BE2C (cell line): ENCODE data around the gene BCAS2.

ENCODE experiments used
- DNase-seq: peaks from one replicate; pipeline ENCODE4 v3.0.0-alpha.2; 2020
- H3K27me3 ChIP-seq: fragments of 250-450 bp; sonication (Bioruptor Pico); 2 replicates; pipeline ENCODE4 v1.5.1; 2020; ENCODE audit warnings: mild to moderate bottlenecking
- H3K36me3 ChIP-seq: fragments of 250-450 bp; sonication (Bioruptor Pico); 2 replicates; pipeline ENCODE4 v1.5.1; 2020; ENCODE audit warnings: mild to moderate bottlenecking
- H3K4me1 ChIP-seq: fragments of 250-450 bp; sonication (Bioruptor Pico); 2 replicates; pipeline ENCODE4 v1.5.1; 2020
- H3K4me3 ChIP-seq: 2 replicates; pipeline ENCODE4 v1.5.1; 2011; ENCODE audit warnings: low read depth, low read length
- H3K9me3 ChIP-seq: fragments of 250-450 bp; sonication (Bioruptor Pico); 2 replicates; pipeline ENCODE4 v1.5.1; 2020
- TF ChIP-seq, protein P1 (sequence below): IDR thresholded peaks from 2 replicates; pipeline ENCODE4 v1.5.1; 2012; ENCODE audit warnings: mild to moderate bottlenecking, low read depth, low read length

The BCAS2 gene

DNA sequence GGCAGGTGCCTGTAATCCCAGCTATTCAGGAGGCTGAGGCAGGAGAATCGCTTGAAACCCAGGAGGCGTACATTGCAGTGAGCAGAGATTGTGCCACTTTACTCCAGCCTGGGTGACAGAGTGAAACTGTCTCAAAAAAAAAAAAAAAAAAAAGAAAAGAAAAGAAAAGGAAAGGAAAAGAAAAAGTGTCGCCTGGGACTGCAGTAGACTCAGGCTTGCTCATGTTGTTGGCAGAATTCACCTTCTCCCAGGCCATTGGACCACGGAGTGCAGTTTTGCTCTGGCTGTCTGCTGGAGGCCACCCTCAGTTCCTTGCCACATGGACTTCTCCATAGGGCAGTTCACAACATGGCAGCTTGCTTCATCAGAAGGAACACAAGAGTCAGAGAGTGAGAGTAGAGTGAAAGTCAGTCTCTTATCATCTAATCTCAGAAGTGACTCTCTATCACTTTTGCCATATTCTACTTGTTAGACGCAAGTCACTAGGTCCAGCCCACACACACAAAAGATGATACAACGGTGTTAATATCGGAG, 29.2 kb downstream of the BCAS2 start:
- DNase-seq = no peak
- no peak overlapping the region for H3K4me3 ChIP-seq
- no peaks in the 10 kb centered on the region for H3K4me1 ChIP-seq
- TF ChIP-seq, protein P1, sequence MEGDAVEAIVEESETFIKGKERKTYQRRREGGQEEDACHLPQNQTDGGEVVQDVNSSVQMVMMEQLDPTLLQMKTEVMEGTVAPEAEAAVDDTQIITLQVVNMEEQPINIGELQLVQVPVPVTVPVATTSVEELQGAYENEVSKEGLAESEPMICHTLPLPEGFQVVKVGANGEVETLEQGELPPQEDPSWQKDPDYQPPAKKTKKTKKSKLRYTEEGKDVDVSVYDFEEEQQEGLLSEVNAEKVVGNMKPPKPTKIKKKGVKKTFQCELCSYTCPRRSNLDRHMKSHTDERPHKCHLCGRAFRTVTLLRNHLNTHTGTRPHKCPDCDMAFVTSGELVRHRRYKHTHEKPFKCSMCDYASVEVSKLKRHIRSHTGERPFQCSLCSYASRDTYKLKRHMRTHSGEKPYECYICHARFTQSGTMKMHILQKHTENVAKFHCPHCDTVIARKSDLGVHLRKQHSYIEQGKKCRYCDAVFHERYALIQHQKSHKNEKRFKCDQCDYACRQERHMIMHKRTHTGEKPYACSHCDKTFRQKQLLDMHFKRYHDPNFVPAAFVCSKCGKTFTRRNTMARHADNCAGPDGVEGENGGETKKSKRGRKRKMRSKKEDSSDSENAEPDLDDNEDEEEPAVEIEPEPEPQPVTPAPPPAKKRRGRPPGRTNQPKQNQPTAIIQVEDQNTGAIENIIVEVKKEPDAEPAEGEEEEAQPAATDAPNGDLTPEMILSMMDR = no peak
- no peaks in the 10 kb centered on the region for H3K36me3 ChIP-seq
- H3K9me3 ChIP-seq = no peaks in the 10 kb centered on the region
- H3K27me3 ChIP-seq = no peaks in the 10 kb centered on the region

GRCh38 chr1:114551400-114551799, 30.0 kb downstream of the BCAS2 start:
- H3K4me3 ChIP-seq = no peak overlapping the region

DNA sequence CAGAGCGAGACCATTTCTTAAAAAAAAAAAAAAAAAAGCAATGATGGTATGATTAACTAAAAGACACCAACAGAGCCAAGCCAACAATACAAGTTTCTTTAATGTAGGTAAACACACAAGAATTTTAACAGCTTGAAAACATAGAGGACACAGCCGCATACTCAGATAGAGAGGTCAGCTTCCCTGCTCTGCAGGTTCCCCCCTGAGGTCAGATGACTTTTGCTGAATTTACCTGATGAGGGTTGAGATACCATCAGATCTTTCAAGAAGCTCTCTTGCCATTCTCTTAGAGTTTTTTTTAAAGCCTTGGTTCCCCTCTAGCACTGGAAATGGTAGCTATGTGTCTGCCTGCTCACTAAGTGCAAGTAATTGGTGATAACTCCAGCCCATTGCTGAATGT, 31.1 kb downstream of the BCAS2 start:
- Histone ChIP-seq H3K9me3 (no peaks in the 10 kb centered on the region), H3K4me3 (no peak overlapping the region), H3K27me3 (no peaks in the 10 kb centered on the region), H3K36me3 (no peaks in the 10 kb centered on the region), H3K4me1 (no peaks in the 10 kb centered on the region)
- TF ChIP-seq, protein P1 = no peak
- no peak for DNase-seq

More at GRCh38 chr1:114551400-114551799, 30.0 kb downstream of the BCAS2 start:
- no peaks in the 10 kb centered on the region for H3K9me3 ChIP-seq
- TF ChIP-seq, protein P1 = no peak
- no peaks in the 10 kb centered on the region for H3K36me3 ChIP-seq
- no peak for DNase-seq
- H3K27me3 ChIP-seq = no peaks in the 10 kb centered on the region
- no peaks in the 10 kb centered on the region for H3K4me1 ChIP-seq

DNA sequence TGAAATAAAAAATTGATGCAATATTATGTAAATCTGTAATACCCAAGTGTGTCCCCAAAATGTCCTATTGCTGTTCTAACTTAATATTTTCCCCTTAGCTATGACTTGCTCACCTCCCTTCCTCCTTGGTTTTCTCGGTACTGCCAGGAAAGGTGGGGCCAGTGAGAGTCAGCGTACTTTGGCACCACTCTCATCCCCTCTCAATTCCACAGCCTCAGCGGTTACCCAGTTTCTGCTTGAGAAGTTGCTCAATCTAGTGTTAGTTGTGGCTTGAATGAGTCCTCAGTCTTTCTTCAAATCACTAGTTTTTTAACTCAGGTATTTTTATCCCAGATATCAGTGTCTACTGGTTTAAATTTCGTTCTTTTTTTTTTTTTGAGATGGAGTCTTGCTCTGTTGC, 32.3 kb downstream of the BCAS2 start:
- Histone ChIP-seq H3K4me3 (no peak overlapping the region), H3K4me1 (no peaks in the 10 kb centered on the region), H3K27me3 (no peaks in the 10 kb centered on the region), H3K36me3 (no peaks in the 10 kb centered on the region), H3K9me3 (no peaks in the 10 kb centered on the region)
- DNase-seq = no peak
- TF ChIP-seq, protein P1 = no peak

DNA sequence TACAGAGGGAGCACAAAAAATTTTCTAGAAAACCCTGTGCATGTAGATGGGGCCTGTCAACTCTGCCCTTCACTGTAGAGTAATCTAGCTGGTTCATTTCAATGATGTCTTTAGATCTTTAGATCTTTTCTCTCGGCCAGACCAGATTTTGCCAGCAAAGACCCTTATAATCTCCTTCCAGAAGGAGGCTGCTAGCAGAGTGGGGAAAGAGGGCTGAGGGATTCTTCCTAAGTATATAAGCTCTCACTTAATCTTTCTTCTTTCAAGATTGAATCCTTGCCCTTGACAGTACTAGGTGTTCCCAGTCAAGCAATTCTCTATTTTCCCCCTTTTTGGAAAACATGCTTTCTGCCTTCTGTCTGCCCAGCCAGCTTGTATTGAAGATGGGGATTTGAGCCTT, 34.3 kb downstream of the BCAS2 start:
- TF ChIP-seq, protein P1 = no peak
- no peak overlapping the region for H3K4me3 ChIP-seq

GRCh38 chr1:114545796-114546195, 35.6 kb downstream of the BCAS2 start:
- no peaks in the 10 kb centered on the region for H3K36me3 ChIP-seq
- H3K4me1 ChIP-seq = no peaks in the 10 kb centered on the region
- TF ChIP-seq, protein P1 = no peak
- DNase-seq = no peak
- H3K4me3 ChIP-seq = no peak overlapping the region
- no peaks in the 10 kb centered on the region for H3K27me3 ChIP-seq
- no peaks in the 10 kb centered on the region for H3K9me3 ChIP-seq

More for the DNA sequence above, 34.3 kb downstream of the BCAS2 start:
- Histone ChIP-seq H3K27me3 (no peaks in the 10 kb centered on the region), H3K36me3 (no peaks in the 10 kb centered on the region), H3K9me3 (no peaks in the 10 kb centered on the region), H3K4me1 (no peaks in the 10 kb centered on the region)
- no peak for DNase-seq
